Measurements from ENCODE around the gene SYNPO. TPM values are rescaled to one million over a fixed set of nuclear protein-coding genes. Genes with fewer than 3 reads are reported as not detected.

The SYNPO gene
- total RNA-seq, 1 donor from 2014 or later, result 7.8 TPM

DNA sequence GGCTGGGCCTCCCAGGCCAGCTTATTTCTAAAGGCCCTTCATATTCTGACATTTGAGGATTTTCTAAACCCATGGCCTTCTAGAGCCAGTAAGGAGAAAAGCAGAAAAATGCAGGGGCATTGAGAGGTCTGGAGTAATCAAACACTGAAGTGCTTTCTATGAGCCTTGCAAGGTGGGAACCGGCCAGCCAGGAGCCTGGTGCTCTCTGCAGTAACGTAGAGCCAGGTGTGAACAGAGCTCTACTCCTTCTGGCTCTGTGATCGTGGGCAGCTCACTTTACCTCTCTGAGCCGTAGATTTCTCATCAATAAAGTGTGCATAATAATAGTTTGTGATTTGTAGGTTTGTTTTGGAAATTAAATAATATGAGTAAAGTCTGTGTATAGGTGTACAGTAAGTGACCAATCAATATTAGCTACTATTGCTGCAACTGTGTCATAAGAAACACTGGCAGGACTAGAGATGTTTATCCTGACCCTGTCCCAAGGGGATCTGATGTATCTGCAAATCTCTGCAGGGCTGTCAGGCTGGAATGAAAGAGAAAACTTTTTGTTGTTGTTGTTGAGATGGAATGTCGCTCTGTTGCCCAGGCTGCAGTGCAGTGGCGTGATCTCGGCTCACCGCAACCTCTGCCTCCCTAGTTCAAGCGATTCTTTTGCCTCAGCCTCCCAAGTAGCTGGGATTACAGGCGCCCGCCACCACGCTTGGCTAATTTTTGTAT, 2.7 kb downstream of the SYNPO start:
- no peak for ATAC-seq

DNA sequence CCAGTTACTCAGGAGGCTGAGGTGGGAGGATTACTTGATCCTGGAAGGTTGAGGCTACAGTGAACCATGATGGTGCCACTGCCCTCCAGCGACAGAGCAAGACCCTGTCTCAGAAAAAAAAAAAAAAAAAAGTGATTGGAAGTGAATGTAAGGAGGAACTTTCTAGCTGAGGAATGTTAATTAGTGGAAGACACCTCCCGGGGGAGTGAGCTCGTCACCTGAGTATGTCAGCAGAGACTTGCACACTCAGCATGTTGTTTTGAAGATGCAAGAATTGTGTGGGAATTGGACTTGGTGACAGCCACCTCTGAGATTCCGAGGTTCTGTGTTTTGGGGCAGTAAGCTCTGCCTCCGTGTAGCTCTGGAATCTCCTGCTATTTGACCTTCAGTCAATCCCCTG, 3.6 kb downstream of the SYNPO start:
- ATAC-seq, result no peak

- ATAC-seq, result no peak
Measured at GRCh38 chr5:150644514-150644913, 4.1 kb downstream of the SYNPO start.

DNA sequence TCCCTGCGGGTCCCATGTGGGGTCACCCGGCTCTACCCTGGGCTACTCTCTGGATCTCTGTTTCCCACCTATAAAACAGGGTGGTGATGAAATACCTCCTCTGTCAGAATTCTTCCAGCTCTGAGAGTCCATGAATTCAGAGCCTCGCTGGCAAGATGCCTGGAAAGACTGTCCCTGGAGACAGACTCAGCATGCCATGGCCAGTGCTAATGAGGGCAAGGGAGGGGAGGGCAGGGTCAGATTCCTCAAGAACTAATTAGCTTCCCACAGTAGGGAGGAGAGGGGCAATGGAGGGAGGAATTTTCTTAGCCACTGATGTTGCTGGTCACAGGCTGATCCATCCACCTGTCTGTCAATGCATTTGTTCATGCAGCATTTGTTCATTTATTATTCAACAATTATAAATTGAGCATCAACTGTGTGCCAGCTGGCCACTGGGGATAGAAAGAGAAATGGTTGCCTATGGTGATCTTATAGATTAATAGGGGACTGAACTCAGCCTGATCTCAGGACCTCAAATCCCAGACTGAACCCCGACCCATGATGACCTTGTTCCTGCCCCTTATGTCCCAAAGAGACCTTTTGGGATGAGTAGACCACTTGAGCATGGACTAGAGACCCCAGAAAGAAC, 4.7 kb downstream of the SYNPO start:
- no peak for ATAC-seq

GRCh38 chr5:150647275-150648251, 7.1 kb downstream of the SYNPO start:
- no peak for ATAC-seq

GRCh38 chr5:150648294-150649107, 8.0 kb downstream of the SYNPO start:
- ATAC-seq, result no peak

DNA sequence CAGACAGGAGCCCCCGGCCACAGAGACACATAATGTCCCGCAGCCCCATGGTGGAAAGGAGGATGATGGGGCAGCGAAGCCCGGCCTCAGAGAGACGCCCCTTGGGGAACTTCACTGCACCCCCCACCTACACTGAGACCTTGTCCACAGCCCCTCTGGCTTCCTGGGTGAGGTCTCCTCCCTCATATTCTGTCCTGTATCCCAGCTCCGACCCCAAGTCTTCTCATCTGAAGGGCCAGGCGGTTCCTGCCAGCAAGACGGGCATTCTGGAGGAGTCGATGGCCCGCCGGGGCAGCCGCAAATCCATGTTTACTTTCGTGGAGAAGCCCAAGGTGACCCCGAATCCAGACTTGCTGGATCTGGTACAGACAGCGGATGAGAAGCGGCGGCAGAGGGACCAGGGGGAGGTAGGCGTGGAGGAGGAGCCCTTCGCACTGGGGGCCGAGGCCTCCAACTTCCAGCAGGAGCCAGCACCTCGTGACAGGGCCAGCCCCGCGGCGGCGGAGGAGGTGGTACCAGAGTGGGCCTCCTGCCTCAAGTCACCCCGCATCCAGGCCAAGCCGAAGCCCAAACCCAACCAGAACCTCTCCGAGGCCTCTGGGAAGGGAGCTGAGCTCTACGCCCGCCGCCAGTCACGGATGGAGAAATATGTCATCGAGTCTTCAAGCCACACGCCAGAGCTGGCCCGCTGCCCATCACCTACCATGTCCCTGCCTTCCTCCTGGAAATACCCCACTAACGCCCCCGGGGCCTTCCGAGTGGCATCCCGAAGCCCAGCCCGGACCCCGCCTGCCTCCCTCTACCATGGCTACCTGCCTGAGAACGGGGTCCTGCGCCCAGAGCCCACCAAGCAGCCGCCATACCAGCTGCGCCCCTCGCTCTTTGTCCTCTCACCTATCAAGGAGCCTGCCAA, 8.9 kb downstream of the SYNPO start:
- ATAC-seq, result no peak

DNA sequence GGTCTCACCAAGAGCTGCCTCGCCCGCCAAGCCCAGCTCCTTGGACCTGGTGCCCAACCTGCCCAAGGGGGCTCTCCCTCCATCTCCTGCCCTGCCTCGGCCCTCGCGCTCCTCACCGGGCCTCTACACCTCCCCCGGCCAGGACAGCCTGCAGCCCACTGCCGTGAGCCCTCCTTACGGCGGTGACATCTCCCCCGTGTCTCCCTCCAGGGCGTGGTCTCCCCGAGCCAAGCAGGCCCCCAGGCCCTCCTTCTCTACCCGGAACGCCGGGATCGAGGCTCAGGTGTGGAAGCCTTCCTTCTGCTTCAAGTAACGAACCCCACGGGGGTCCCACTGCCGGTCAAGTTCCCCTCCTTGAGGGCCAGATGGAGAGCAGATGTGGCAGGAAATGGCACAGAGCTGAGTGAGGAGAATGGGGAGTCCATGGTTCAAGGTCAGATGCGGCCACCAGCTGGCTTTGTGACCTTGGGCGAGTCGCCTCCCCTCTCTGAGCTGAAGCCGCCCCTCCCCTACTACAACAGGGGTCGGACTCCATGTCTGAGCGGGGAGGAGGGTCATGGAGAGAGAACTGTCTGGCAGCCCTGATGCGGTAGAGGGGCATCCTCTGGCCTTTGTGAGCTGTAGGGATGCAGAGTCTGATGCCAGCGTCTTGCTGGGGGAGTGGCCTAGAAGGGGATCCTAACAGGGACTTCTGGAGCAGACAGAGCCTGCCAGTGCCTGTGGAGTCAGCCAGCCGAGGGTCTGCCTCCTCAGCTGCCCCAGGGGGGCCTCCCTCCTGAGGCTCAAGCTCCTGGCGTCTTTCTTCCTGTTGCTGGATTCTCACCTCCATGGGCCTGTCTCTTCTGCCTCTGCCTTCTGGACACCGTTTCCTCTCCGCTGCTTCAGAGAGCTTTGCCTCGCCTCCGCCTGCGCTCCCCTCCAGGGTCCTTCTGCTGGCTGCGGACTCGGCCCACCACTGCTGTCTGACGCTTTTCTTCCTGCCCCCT, 9.9 kb downstream of the SYNPO start:
- ATAC-seq, result no peak

GRCh38 chr5:150651382-150651781, 10.9 kb downstream of the SYNPO start:
- ATAC-seq, result no peak

GRCh38 chr5:150651924-150652671, 11.6 kb downstream of the SYNPO start:
- ATAC-seq, result no peak

DNA sequence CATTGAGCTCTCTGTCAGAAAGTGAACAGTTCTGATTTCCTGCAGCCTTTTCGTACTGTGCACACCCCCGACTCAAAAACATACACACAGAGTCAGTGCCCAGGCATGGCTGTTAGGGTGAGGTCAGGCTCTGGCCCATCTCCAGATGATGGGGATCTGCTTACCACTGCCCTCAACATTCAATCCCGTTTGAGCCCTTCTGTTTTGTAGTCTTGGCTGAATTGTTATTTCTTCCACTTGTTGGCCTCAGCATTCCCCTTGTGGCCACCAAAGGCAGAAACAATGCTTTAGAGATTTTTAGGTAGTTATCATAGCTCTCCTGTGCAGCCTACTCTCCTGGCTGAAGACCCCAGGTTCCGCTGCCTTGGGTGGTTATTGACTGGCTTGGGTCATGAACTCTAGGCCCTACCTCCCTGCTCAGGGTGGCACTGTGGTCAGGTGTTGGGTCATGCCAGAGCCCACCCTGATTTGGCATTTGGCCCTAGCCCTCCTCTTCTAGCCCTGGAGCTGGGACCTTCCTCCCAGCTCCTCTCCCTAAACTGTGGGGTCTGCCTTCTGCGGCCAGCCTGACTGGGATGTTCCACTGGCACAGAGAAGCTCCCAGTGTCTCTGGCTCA, 12.8 kb downstream of the SYNPO start:
- no peak for ATAC-seq

- ATAC-seq, result no peak
Measured at GRCh38 chr5:150653762-150654556, 13.5 kb downstream of the SYNPO start.

- ATAC-seq, result no peak
Measured at GRCh38 chr5:150655221-150655620, 14.8 kb downstream of the SYNPO start.

- peak; percentile 74 for ATAC-seq
Measured at GRCh38 chr5:150656191-150657132, 16.0 kb downstream of the SYNPO start.

GRCh38 chr5:150658121-150658520, 17.7 kb downstream of the SYNPO start:
- ATAC-seq, result no peak

GRCh38 chr5:150658699-150659265, 18.3 kb downstream of the SYNPO start:
- no peak for ATAC-seq

Data from esophagus mucosa (tissue), 1 donor.